SK-N-SH (cell line): ENCODE measurements around the gene CLSTN2. TPM values are rescaled to one million over a fixed set of nuclear protein-coding genes. Genes with fewer than 3 reads are reported as not detected.

Experiments used
- CTCF ChIA-PET: fragments of 300-600, 350-600 bp; formaldehyde crosslinking; extraction: SDS; loops from one replicate; lab custom pipeline; 2021; lab: Yijun Ruan, JAX
- POLR2A ChIA-PET: fragments of 350-600 bp; sonication (Branson Sonifier 250); formaldehyde crosslinking; extraction: SDS; loops from one replicate; lab custom pipeline; 2020; ENCODE audit warnings: antibody characterized with exemption, inconsistent platforms; lab: Yijun Ruan, JAX
- DNase-seq: peaks from one replicate; pipeline ENCODE4 v3.0.0; 2012
- H2AFZ ChIP-seq: fragments of 200-600 bp; sonication (generic); 2 replicates; pipeline ENCODE4 v1.8.1; 2016; ENCODE audit warnings: antibody characterized with exemption, mild to moderate bottlenecking, low read depth
- H3F3A ChIP-seq: fragments of 200-600 bp; sonication (generic); replicated peaks from 2 replicates; pipeline ENCODE3; 2016; ENCODE audit warnings: antibody characterized with exemption, mild to moderate bottlenecking; ENCODE audit not compliant: insufficient read depth
- H3K27ac ChIP-seq, 2 experiments: fragments of 200-500 bp in 1 of 2; fragments of 200-600 bp in 1 of 2; sonication (Bioruptor generic) in 1 of 2; sonication (generic), shearing (Covaris generic) in 1 of 2; 2 replicates each; pipeline versions ENCODE4 v1.5.1 to v1.6.1; 2014 to 2016; ENCODE audit warnings: low read depth in 2 of 2, inconsistent platforms in 1 of 2, low read length in 1 of 2, mild to moderate bottlenecking in 1 of 2, mixed read lengths in 1 of 2
- H3K27me3 ChIP-seq: fragments of 200-600 bp; sonication (generic), shearing (Covaris generic); 2 replicates; pipeline ENCODE4 v1.6.1; 2016; ENCODE audit warnings: mixed run types; ENCODE audit not compliant: insufficient read depth
- H3K36me3 ChIP-seq, 2 experiments: fragments of 200-500 bp in 1 of 2; fragments of 200-600 bp in 1 of 2; sonication (Bioruptor generic) in 1 of 2; sonication (generic) in 1 of 2; replicated peaks in 1 of 2; 2 replicates each; pipeline versions ENCODE3 to v1.5.1; 2014 to 2016; ENCODE audit warnings: low read length in 1 of 2, mild to moderate bottlenecking in 1 of 2; ENCODE audit not compliant: insufficient read depth in 2 of 2, control insufficient read depth in 1 of 2
- H3K4me1 ChIP-seq, 2 experiments: fragments of 200-500 bp in 1 of 2; fragments of 200-600 bp in 1 of 2; sonication (Bioruptor generic) in 1 of 2; sonication (generic), shearing (Covaris generic) in 1 of 2; 2 replicates each; pipeline versions ENCODE4 v1.5.1 to v1.6.1; 2014 to 2016; ENCODE audit warnings: low read depth in 1 of 2, low read length in 1 of 2, mixed run types in 1 of 2; ENCODE audit not compliant: insufficient read depth in 2 of 2, control insufficient read depth in 1 of 2
- H3K4me2 ChIP-seq: fragments of 200-600 bp; sonication (generic), shearing (Covaris generic); 2 replicates; pipeline ENCODE4 v1.6.1; 2017; ENCODE audit warnings: mixed run types
- H3K4me3 ChIP-seq, 2 experiments: fragments of 200-500 bp in 1 of 2; fragments of 200-600 bp in 1 of 2; sonication (Bioruptor generic) in 1 of 2; sonication (generic), shearing (Covaris generic) in 1 of 2; 2 replicates each; pipeline versions ENCODE4 v1.5.1 to v1.8.1; 2014 to 2016; ENCODE audit warnings: low read depth in 2 of 2, inconsistent platforms in 1 of 2, low read length in 1 of 2, mild to moderate bottlenecking in 1 of 2, mixed read lengths in 1 of 2, moderate library complexity in 1 of 2
- H3K79me2 ChIP-seq: fragments of 200-600 bp; sonication (generic); 2 replicates; pipeline ENCODE4 v1.8.1; 2017; ENCODE audit warnings: mild to moderate bottlenecking; ENCODE audit not compliant: insufficient read depth
- H3K9ac ChIP-seq: fragments of 200-600 bp; sonication (generic); 2 replicates; pipeline ENCODE4 v1.6.1; 2017; ENCODE audit warnings: mixed run types
- H3K9me2 ChIP-seq: fragments of 200-600 bp; sonication (generic); 2 replicates; pipeline ENCODE4 v1.6.1; 2017; ENCODE audit warnings: mixed run types
- H3K9me3 ChIP-seq: fragments of 200-600 bp; sonication (generic); 2 replicates; pipeline ENCODE4 v1.6.1; 2017; ENCODE audit warnings: mixed run types, mild to moderate bottlenecking, moderate library complexity
- H4K20me1 ChIP-seq: fragments of 200-600 bp; sonication (generic); 2 replicates; pipeline ENCODE4 v1.6.1; 2017; ENCODE audit warnings: mild to moderate bottlenecking, mixed run types; ENCODE audit not compliant: insufficient read depth
- CHD2 ChIP-seq: fragments of 150-350 bp; IDR thresholded peaks from 2 replicates; pipeline ENCODE4 v1.6.1; 2018; ENCODE audit warnings: low read length; ENCODE audit not compliant: partially characterized antibody
- CTCF ChIP-seq: fragments of 200-600 bp; sonication (generic); IDR thresholded peaks from 2 replicates; pipeline ENCODE4 v1.6.1; 2017; ENCODE audit warnings: antibody characterized with exemption, mild to moderate bottlenecking, moderate library complexity
- EP300 ChIP-seq, 2 experiments: IDR thresholded peaks; 2 replicates each; pipeline versions ENCODE4 v1.4.0 to v1.6.1; 2012; ENCODE audit warnings: borderline replicate concordance in 1 of 2, low read depth in 1 of 2, low read length in 1 of 2
- FOXJ3 ChIP-seq: sonication (generic); formaldehyde crosslinking; IDR thresholded peaks from 2 replicates; pipeline ENCODE4 v1.5.1; 2020; ENCODE audit warnings: mild to moderate bottlenecking, missing genetic modification reagents
- GATA2 ChIP-seq: sonication (generic); formaldehyde crosslinking; IDR thresholded peaks from 2 replicates; pipeline ENCODE4 v1.5.0; 2020; ENCODE audit warnings: mild to moderate bottlenecking, missing genetic modification reagents
- MAX ChIP-seq: IDR thresholded peaks from 2 replicates; pipeline ENCODE4 v1.4.0; 2012; ENCODE audit warnings: low read depth
- MXI1 ChIP-seq: IDR thresholded peaks from 2 replicates; pipeline ENCODE4 v1.6.1; 2012; ENCODE audit warnings: mild to moderate bottlenecking, low read depth, low read length, improper control_type of control experiment
- NRF1 ChIP-seq: IDR thresholded peaks from 2 replicates; pipeline ENCODE4 v1.6.1; 2012; ENCODE audit warnings: low read depth, mild to moderate bottlenecking, low read length
- RAD21 ChIP-seq: IDR thresholded peaks from 2 replicates; pipeline ENCODE4 v1.6.1; 2012; ENCODE audit warnings: mild to moderate bottlenecking, low read length
- RCOR1 ChIP-seq: fragments of 150-350 bp; IDR thresholded peaks from 2 replicates; pipeline ENCODE4 v1.6.1; 2017; ENCODE audit warnings: antibody characterized with exemption, low read length
- RXRA ChIP-seq: IDR thresholded peaks from 2 replicates; pipeline ENCODE4 v1.4.0; 2012; ENCODE audit warnings: low read depth, mild to moderate bottlenecking, borderline replicate concordance
- SIN3A ChIP-seq: IDR thresholded peaks from 2 replicates; pipeline ENCODE4 v1.6.1; 2012; ENCODE audit warnings: low read depth, mild to moderate bottlenecking, low read length, moderate library complexity, borderline replicate concordance
- SMC3 ChIP-seq: IDR thresholded peaks from 2 replicates; pipeline ENCODE4 v1.6.1; 2012; ENCODE audit warnings: low read depth, low read length, improper control_type of control experiment
- YY1 ChIP-seq: IDR thresholded peaks from 2 replicates; pipeline ENCODE4 v1.4.0; 2012; ENCODE audit warnings: low read depth, mild to moderate bottlenecking
- WGBS: methylation state at CpG from one replicate; pipeline ENCODE4 v1.1.6; 2017; ENCODE audit warnings: low lambda C conversion rate; 5-methylcytosine and 5-hydroxymethylcytosine counted together
- polyA plus RNA-seq, 3 experiments: library from polyadenylated mRNA; depleted of rRNA; stranded (reverse); fragments of >200 nt; gene quantifications; 2 replicates each; pipeline ENCODE4 v1.2.3, GENCODE V29; 2012

Gene CLSTN2
- polyA plus RNA-seq, 1 of the 3 experiments (the other 2 are of a cell fraction), result 0.02 TPM

GRCh38 chr3:140436421-140436820 is 501.4 kb downstream of the CLSTN2 start:
- H3K9me3 ChIP-seq, result no peaks in the 10 kb centered on the region
- no peak overlapping the region for H3K4me3 ChIP-seq
- H4K20me1 ChIP-seq, result no peaks in the 10 kb centered on the region
- no peak overlapping the region for H3K27ac ChIP-seq
- no peak overlapping the region for H2AFZ ChIP-seq
- no peaks in the 10 kb centered on the region for H3K36me3 ChIP-seq
- peaks cover 0 to 11% of the 10 kb centered on the region in 2 experiments; a peak in 2 of 4 replicates for H3K4me1 ChIP-seq
- no peaks in the 10 kb centered on the region for H3K9me2 ChIP-seq
- no peak overlapping the region for H3K4me2 ChIP-seq
- H3F3A ChIP-seq, result no peaks in the 10 kb centered on the region
- CTCF ChIA-PET, result no interaction called here
- no peak overlapping the region for H3K9ac ChIP-seq
- POLR2A ChIA-PET, result no interaction called here
- DNase-seq, result no peak
- no peaks in the 10 kb centered on the region for H3K79me2 ChIP-seq
- TF ChIP-seq NRF1 (no peak), MAX (no peak), FOXJ3 (CRISPR knock-in tag) (no peak)
- WGBS, result 50% methylated on average over 4 of the region's 4 CpGs
- no peaks in the 10 kb centered on the region for H3K27me3 ChIP-seq

- no peaks in the 10 kb centered on the region for H3K4me1 ChIP-seq
- no peak overlapping the region for H3K4me3 ChIP-seq
- H3K36me3 ChIP-seq, result no peaks in the 10 kb centered on the region
- H3K9me3 ChIP-seq, result no peaks in the 10 kb centered on the region
- no peaks in the 10 kb centered on the region for H4K20me1 ChIP-seq
- WGBS, result 14% methylated on average over 5 of the region's 6 CpGs
- H2AFZ ChIP-seq, result no peak overlapping the region
- CTCF ChIA-PET, result no interaction called here
- H3F3A ChIP-seq, result no peaks in the 10 kb centered on the region
- TF ChIP-seq SIN3A (no peak), SMC3 (no peak), RAD21 (no peak), YY1 (no peak), EP300 (IDR thresholded peaks at IDR 0.05; ENCODE audit: borderline replicate concordance in 1 of 2, low read depth in 1 of 2, low read length in 1 of 2) (no peak), RCOR1 (no peak), CHD2 (no peak), CTCF (no peak), GATA2 (CRISPR knock-in tag) (no peak), MXI1 (no peak), RXRA (no peak)
- POLR2A ChIA-PET, result no interaction called here
- no peaks in the 10 kb centered on the region for H3K79me2 ChIP-seq
- no peak overlapping the region for H3K4me2 ChIP-seq
- no peaks in the 10 kb centered on the region for H3K27me3 ChIP-seq
- H3K9ac ChIP-seq, result no peak overlapping the region
- no peaks in the 10 kb centered on the region for H3K9me2 ChIP-seq
- H3K27ac ChIP-seq, result no peak overlapping the region
- DNase-seq, result no peak
Observed at GRCh38 chr3:140438736-140439470, 503.9 kb downstream of the CLSTN2 start.
